ENCODE data around the gene TRIM75.
"Not testable (repeated sequence)": the region's sequence is repeated elsewhere in the genome, so short reads cannot be mapped to it uniquely, and the experiment has no call there.

The TRIM75 gene

GRCh38 chr4:165077034-165077578 is 23.4 kb downstream of the TRIM75 start:
- no peak for DNase-seq (ENCODE audit: low spot score)

- no peak for DNase-seq (ENCODE audit: low spot score)
These were observed 25.8 kb downstream of the TRIM75 start for GRCh38 chr4:165079476-165079875.

- DNase-seq (ENCODE audit: low spot score) = not testable (repeated sequence)
These were observed 31.1 kb downstream of the TRIM75 start for GRCh38 chr4:165084787-165085186.

- DNase-seq (ENCODE audit: low spot score) = no peak
These were observed 32.3 kb downstream of the TRIM75 start for GRCh38 chr4:165085946-165086345.

- DNase-seq (ENCODE audit: low spot score) = no peak
These were observed 34.7 kb downstream of the TRIM75 start for GRCh38 chr4:165088366-165088765.

GRCh38 chr4:165092187-165092586 is 38.5 kb downstream of the TRIM75 start:
- not testable (repeated sequence) for DNase-seq (ENCODE audit: low spot score)

GRCh38 chr4:165094873-165095272 is 41.2 kb downstream of the TRIM75 start:
- DNase-seq (ENCODE audit: low spot score) = no peak

- no peak for DNase-seq (ENCODE audit: low spot score)
These were observed 41.6 kb downstream of the TRIM75 start for GRCh38 chr4:165095291-165095690.

GRCh38 chr4:165096776-165097175 is 43.1 kb downstream of the TRIM75 start:
- peak; percentile 36 for DNase-seq (ENCODE audit: low spot score)

- no peak for DNase-seq (ENCODE audit: low spot score)
These were observed 48.0 kb downstream of the TRIM75 start for GRCh38 chr4:165101641-165102040.

- DNase-seq (ENCODE audit: low spot score) = no peak
These were observed 52.9 kb downstream of the TRIM75 start for GRCh38 chr4:165106518-165106917.

Data from AG08396 (cell line).